ENCODE data around the gene SLC8A3. TPM values are rescaled to one million over a fixed set of nuclear protein-coding genes. Genes with fewer than 3 reads are reported as not detected.

Gene SLC8A3
- total RNA-seq, 1 experiment from 2014 or later, result not detected

- intact Hi-C loops (cut with micrococcal nuclease), result no loop called here
- ChIA-PET POLR2A (no interaction called here), RAD21 (ENCODE audit: low non-redundant PET in 1 of 2, low total read pairs in 2 of 2, uncharacterized antibody in 2 of 2, unreplicated experiment in 2 of 2) (no interaction called here), CTCF (interaction anchor here (1.2 kb wide), 1 partner anchor 213 kb away, joined by 4 read pairs; no protein-coding TSS in a partner anchor)
- Histone ChIP-seq H3K4me1 (ENCODE audit: control insufficient read depth in 1 of 2, insufficient read depth in 2 of 2, low read length in 2 of 2) (peaks cover 7 to 8% of the 10 kb centered on the region in 2 experiments; a peak in 3 of 4 replicates), H3K9me3 (ENCODE audit: control insufficient read depth in 1 of 2, insufficient read depth in 1 of 2, low read depth in 1 of 2, low read length in 2 of 2) (no peaks in the 10 kb centered on the region), H3K4me2 (ENCODE audit: low read length) (peak overlapping the region; percentile 44; the same call in 1 of the 2 replicates), H2AFZ (ENCODE audit: low read depth, low read length, poor library complexity, severe bottlenecking) (no peak overlapping the region), H3K9ac (ENCODE audit: low read length) (no peak overlapping the region), H3K36me3 (ENCODE audit: control insufficient read depth in 1 of 2, insufficient read depth in 2 of 2, low read length in 2 of 2) (no peaks in the 10 kb centered on the region), H3K9me2 (ENCODE audit: insufficient read depth) (no peaks in the 10 kb centered on the region), H3K27ac (ENCODE audit: low read depth, low read length) (no peak overlapping the region), H3K4me3 (replicated peaks in 1 of 2; ENCODE audit: low read depth in 1 of 2, low read length in 2 of 2) (no peak overlapping the region), H4K20me1 (ENCODE audit: insufficient read depth) (no peaks in the 10 kb centered on the region), H3K79me2 (ENCODE audit: insufficient read depth, low read length) (no peaks in the 10 kb centered on the region), H3K27me3 (ENCODE audit: insufficient read depth, low read length) (peaks cover 3% of the 10 kb centered on the region; the same call in 1 of the 2 replicates)
- no peak for ATAC-seq
- BruUV-seq (replicated peaks), result no TSS peak
- TF ChIP-seq SRF (IDR thresholded peaks at IDR 0.05; ENCODE audit: low read depth) (no peak), EGR1 (IDR thresholded peaks at IDR 0.05; ENCODE audit: low read depth) (no peak), CEBPB (IDR thresholded peaks at IDR 0.05; ENCODE audit: low read depth) (no peak), RAD21 (IDR thresholded peaks at IDR 0.05; ENCODE audit: low read depth) (no peak), MAX (IDR thresholded peaks at IDR 0.05) (no peak), SIN3A (IDR thresholded peaks at IDR 0.05; ENCODE audit: low read depth) (no peak), ELF1 (IDR thresholded peaks at IDR 0.05; ENCODE audit: borderline replicate concordance, low read depth) (no peak), ZNF274 (IDR thresholded peaks at IDR 0.05; ENCODE audit: low read depth, low read length) (no peak), TCF7L2 (IDR thresholded peaks at IDR 0.05; ENCODE audit: borderline replicate concordance, extremely low read depth, insufficient read depth, insufficient read length) (no peak), POLR2A (IDR thresholded peaks at IDR 0.05; ENCODE audit: borderline replicate concordance, extremely low read depth, insufficient read depth, insufficient read length) (no peak), SP1 (IDR thresholded peaks at IDR 0.05; ENCODE audit: low read depth) (no peak), ZBTB33 (IDR thresholded peaks at IDR 0.05; ENCODE audit: extremely low read depth, insufficient replicate concordance, low read length) (no peak), ZFX (IDR thresholded peaks at IDR 0.05) (no peak)
- DNase-seq (ENCODE audit: low read depth, low spot score), result no peak
Measured at GRCh38 chr14:70032016-70032415, 156.7 kb downstream of the SLC8A3 start.
